IPS-20b (cell line): ENCODE measurements around the gene COMT.
A peak's percentile ranks its signal among the peaks of the same experiment; 100 is the strongest.

Source experiments
- H3K27ac ChIP-seq: one replicate; pipeline ENCODE4 v1.5.1; 2013; ENCODE audit warnings: low read length
- H3K27me3 ChIP-seq: 2 replicates; pipeline ENCODE4 v1.6.1; 2013; ENCODE audit warnings: mild to moderate bottlenecking, low read length, inconsistent platforms; ENCODE audit not compliant: insufficient read depth
- H3K36me3 ChIP-seq: 2 replicates; pipeline ENCODE4 v1.6.1; 2013; ENCODE audit warnings: low read depth, mild to moderate bottlenecking, inconsistent platforms, low read length, moderate library complexity; ENCODE audit not compliant: insufficient read depth
- H3K4me1 ChIP-seq: 2 replicates; pipeline ENCODE4 v1.6.1; 2013; ENCODE audit warnings: mild to moderate bottlenecking, control low read depth, inconsistent platforms, low read length, moderate library complexity; ENCODE audit not compliant: insufficient read depth
- H3K4me3 ChIP-seq: 2 replicates; pipeline ENCODE4 v1.5.1; 2013; ENCODE audit warnings: mild to moderate bottlenecking, low read length, inconsistent platforms
- H3K9ac ChIP-seq: 2 replicates; pipeline ENCODE4 v1.6.1; 2013; ENCODE audit warnings: low read depth, mild to moderate bottlenecking, inconsistent platforms, low read length, moderate library complexity
- H3K9me3 ChIP-seq: 2 replicates; pipeline ENCODE4 v1.6.1; 2013; ENCODE audit warnings: mild to moderate bottlenecking, low read depth, low read length, inconsistent platforms; ENCODE audit not compliant: insufficient read depth

COMT gene

DNA sequence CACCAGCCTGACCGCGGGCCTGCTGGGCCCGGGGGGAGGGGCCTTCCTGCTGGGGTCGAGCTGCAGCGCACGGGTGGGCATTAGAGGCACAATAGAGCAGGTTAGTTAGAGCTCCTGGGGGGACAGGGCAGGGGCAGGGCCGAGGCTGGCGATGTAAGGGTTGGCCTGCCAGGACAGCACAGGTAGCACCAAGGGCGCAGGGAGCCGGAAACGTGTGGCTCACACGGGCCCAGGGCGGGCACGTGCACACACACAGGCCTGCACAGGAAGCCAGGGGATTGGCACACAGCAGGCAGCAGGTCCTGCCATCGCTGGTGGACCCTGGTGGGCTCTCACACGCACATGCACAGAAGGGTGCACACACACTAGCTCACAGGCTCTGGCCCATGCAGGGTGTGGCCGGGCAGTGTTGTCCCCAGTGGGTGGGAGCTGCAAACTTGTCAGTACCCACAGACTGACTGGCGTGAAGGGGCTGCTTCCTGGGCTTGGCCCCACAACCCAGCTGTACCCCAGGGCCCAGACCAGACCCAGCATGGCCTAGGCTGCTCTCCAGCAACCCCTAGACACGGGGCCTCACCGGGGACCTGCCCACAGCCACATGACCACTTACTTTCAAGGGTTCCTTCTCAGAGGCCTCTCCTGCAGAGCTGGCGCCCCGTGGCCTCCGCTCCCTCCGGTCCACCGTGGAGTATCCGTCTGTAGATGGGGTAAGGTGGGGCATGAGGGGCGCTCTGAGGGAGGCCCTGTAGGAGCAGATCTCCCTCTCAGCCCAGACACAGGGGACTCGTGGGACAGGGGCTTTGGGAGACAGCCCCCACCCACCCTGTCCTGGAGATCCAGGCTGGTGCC, 29.9 kb downstream of the COMT start:
- peaks cover 45% of the 10 kb centered on the region for H3K36me3 ChIP-seq
- H3K4me3 ChIP-seq: no peak overlapping the region
- H3K9me3 ChIP-seq: no peaks in the 10 kb centered on the region
- H3K9ac ChIP-seq: no peak overlapping the region
- H3K27ac ChIP-seq: no peak overlapping the region
- H3K4me1 ChIP-seq: peaks cover 13% of the 10 kb centered on the region
- no peaks in the 10 kb centered on the region for H3K27me3 ChIP-seq

DNA sequence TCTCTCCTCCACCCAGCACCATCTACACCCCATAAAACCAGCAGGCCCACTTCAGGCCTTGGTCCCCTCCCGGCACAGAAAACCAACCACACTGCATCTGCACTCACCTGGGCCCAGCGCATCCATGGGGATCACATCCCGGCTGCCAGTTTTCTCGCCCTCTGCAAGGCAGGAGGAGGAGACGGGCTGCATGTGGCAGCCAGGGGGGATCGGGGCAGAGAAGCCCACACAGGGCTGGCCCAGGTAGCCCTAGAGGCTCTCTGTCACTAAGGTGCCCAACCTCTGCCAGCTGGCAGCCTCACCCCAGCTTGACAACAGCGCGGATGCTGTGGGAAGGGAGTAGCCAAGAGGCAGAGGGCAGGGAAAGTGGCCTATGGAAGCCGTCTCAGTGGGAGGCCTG, 30.7 kb downstream of the COMT start:
- Histone ChIP-seq H3K4me1 (peaks cover 13% of the 10 kb centered on the region), H3K4me3 (no peak overlapping the region), H3K27me3 (no peaks in the 10 kb centered on the region), H3K27ac (no peak overlapping the region), H3K9me3 (no peaks in the 10 kb centered on the region), H3K9ac (no peak overlapping the region), H3K36me3 (peaks cover 49% of the 10 kb centered on the region)

DNA sequence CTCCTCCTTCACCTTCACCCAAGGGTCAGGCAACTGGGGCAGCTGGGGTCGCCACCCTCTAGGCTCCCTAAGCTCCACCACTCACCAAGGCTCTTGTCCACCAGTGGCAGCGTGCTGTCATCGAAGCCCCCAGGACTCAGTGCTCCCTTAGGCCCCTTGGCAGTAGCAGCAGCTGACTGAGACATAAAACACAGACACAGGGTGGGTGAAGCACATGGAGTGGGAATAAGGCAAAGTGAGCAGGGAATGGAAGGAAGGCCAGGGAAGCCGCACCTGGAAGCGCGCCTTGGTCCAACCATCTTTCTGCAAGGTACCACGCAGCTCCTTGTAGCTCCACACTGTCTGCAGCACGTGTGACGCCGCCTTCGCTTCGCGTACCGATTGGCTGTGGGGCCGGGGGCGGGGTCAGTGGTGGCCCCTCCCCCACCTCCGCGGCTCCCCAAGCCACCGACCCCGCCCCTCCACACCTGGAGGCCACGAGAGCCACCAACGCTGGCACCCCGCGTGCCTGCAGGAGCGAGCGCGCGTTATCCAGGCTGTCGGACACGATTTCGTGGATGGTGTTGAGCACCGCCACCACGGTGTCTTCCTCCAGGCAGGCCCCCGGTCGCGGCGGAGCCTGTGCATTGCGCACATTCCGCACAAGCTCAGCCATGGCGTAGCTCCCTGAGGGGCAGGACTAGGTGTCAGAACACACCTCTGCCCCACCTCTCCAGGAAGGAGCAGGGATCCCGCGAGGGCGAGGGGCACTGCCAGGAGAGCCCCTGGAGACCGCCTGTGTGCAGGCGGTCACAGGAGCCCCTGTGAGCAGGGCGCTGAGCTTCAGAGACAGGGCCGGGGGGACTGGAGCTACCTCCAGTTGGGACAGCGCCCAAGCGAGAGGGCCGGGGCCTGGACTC, 31.3 kb downstream of the COMT start:
- Histone ChIP-seq H3K27ac (no peak overlapping the region), H3K27me3 (no peaks in the 10 kb centered on the region), H3K4me3 (no peak overlapping the region), H3K9me3 (no peaks in the 10 kb centered on the region), H3K36me3 (peaks cover 55% of the 10 kb centered on the region), H3K9ac (no peak overlapping the region), H3K4me1 (peaks cover 13% of the 10 kb centered on the region)

DNA sequence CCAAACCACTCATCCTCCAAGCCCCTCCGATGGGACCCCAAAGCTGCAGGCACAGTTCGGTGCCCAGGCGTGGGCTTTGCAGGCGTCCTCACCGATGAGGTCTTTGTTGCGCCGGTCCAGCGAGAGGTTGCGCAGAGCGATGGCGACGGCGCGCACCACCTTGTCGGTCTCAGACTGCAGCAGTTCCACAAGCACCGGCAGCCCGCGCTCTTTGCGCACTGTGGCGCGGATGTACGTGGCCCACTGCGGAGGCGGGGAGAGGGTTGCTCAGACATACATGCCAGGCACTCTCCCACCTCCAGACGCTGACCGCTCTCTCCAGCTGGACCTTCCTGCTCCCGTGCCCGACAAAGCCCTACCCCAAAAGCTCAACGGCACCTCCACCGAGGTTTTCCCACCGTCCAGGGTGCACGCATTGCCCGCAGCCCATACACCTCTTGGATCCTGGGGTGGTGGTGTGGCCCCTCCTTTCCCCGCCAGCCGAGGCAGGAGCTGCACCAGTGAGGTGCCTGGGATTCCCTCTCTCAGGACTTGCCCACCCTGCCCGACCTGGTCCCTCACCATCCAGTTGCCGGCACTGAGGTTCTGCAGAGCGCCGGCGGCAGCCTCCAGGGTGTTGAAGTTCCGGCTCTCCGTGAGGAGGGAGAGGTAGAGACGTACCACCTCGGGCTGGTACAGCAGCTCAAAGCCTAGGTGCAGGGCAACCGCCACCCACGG, 32.1 kb downstream of the COMT start:
- Histone ChIP-seq H3K4me3 (no peak overlapping the region), H3K9me3 (no peaks in the 10 kb centered on the region), H3K27me3 (no peaks in the 10 kb centered on the region), H3K27ac (no peak overlapping the region), H3K36me3 (peaks cover 63% of the 10 kb centered on the region), H3K9ac (no peak overlapping the region), H3K4me1 (peaks cover 13% of the 10 kb centered on the region)

DNA sequence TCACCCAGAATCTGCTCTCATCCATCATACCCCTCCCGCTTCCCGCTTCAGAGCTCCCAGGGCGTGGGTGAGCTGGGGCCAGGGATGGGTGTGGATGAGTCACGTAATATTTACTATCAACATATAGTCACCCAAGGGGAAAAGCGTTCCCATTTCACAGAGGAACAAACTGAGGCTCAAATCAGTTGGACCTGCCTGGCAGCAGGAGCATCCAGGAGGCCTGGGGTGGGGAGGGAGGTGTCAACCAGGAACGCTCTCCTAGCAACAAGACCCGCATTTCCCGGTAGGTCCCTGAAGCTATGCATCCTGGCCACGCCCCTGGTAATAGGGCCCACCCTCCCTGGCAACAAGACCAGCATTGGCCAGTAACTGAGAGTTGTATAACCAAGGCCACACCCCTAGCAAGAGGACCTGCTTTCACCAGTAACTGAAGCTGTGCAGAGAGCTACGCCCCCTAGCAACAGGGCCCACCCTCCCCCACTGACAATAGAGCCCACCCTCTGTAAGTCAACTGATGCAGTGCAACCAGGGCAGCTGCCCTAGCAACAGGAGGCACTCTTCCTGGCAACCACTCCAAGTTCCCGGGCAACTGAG, 32.8 kb downstream of the COMT start:
- H3K9me3 ChIP-seq: no peaks in the 10 kb centered on the region
- H3K4me3 ChIP-seq: peak overlapping the region; percentile 29; the same call in 1 of the 2 replicates
- H3K27ac ChIP-seq: peak overlapping the region; percentile 34
- H3K27me3 ChIP-seq: no peaks in the 10 kb centered on the region
- peaks cover 13% of the 10 kb centered on the region for H3K4me1 ChIP-seq
- H3K9ac ChIP-seq: peak overlapping the region; percentile 38; the same call in 1 of the 2 replicates
- peaks cover 65% of the 10 kb centered on the region for H3K36me3 ChIP-seq

DNA sequence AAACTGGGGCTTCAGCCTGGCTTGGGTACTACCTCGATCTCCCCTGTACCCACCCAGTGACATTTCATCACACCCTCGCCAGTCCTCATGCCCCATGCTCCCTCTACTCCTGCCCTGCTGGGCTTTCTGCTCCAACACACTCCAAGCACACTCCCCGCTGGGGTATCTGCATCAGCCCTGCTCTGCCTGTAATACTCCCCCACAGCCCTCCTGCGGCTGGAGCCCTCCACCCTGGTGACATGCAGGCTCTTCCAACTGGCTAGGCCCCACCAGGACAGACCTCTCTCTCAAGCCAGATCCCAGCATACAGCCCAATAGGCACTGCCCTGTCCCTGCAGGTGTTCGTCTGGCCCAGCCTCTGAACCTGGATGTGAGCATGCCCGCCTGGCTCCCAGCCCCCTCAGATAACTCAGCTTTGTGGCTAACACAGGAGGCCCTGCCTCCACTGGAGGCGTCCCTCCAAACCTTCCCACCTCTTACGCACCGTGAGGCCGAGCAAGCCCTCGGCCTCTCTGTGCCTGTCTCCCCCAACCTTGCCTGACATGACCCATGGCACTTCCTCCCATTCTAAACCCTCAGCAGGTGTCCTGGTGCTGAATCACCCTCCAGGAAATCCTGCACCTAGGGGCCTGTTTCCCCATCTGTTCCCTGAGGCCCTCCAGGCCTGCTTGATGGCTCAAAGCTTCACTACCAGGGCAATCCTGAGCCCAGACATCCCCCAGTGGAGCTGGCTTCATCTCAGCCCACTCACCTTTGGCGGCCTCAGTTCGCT, 33.5 kb downstream of the COMT start:
- Histone ChIP-seq H3K4me1 (peaks cover 13% of the 10 kb centered on the region), H3K27ac (peak overlapping the region; percentile 34), H3K9me3 (no peaks in the 10 kb centered on the region), H3K9ac (peak overlapping the region; percentile 38), H3K27me3 (no peaks in the 10 kb centered on the region), H3K4me3 (peak overlapping the region; percentile 29; the same call in 1 of the 2 replicates), H3K36me3 (peaks cover 66% of the 10 kb centered on the region)

DNA sequence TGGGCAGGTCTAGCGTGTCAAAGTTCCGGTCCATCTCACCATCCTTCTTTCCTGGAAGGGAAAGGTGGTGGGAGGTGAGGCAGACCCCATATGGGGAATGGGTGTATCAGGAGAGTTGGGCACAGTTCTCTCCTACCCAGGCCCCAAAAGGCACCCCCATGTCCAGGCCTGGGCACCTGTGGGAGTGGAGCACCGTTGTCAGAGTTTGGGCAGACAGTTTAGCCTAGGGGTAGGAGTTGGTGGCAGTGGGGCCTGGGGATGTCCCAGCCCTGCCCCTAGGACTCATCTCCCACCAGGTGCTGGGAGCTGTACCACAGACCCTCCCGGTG, 34.1 kb downstream of the COMT start:
- Histone ChIP-seq H3K4me3 (no peak overlapping the region), H3K36me3 (peaks cover 69% of the 10 kb centered on the region), H3K4me1 (peaks cover 13% of the 10 kb centered on the region)

DNA sequence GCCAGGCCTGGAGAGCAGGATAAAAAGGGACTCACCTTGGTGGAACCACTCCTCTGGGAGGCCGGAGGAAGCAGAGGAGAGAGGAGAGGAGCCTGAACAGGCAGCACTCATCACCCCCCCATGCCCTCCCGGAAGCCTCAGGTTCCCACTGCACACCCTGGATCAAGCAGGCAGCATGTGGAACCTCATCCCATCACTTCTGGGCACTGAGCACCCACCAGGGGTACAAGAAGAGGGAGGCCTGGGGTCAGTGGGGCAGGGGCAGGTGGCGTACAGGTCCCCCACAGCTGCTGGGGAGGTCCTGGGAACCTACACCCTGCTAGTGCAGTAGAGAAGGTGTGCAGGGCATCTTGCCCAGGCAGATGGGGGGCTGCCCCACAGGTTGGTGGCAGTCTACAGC, 35.1 kb downstream of the COMT start:
- no peaks in the 10 kb centered on the region for H3K9me3 ChIP-seq
- peaks cover 69% of the 10 kb centered on the region for H3K36me3 ChIP-seq

More for the DNA sequence above, 34.1 kb downstream of the COMT start:
- H3K27ac ChIP-seq: peak overlapping the region; percentile 34
- H3K9ac ChIP-seq: peak overlapping the region; percentile 38; the same call in 1 of the 2 replicates
- H3K9me3 ChIP-seq: no peaks in the 10 kb centered on the region
- no peaks in the 10 kb centered on the region for H3K27me3 ChIP-seq

DNA sequence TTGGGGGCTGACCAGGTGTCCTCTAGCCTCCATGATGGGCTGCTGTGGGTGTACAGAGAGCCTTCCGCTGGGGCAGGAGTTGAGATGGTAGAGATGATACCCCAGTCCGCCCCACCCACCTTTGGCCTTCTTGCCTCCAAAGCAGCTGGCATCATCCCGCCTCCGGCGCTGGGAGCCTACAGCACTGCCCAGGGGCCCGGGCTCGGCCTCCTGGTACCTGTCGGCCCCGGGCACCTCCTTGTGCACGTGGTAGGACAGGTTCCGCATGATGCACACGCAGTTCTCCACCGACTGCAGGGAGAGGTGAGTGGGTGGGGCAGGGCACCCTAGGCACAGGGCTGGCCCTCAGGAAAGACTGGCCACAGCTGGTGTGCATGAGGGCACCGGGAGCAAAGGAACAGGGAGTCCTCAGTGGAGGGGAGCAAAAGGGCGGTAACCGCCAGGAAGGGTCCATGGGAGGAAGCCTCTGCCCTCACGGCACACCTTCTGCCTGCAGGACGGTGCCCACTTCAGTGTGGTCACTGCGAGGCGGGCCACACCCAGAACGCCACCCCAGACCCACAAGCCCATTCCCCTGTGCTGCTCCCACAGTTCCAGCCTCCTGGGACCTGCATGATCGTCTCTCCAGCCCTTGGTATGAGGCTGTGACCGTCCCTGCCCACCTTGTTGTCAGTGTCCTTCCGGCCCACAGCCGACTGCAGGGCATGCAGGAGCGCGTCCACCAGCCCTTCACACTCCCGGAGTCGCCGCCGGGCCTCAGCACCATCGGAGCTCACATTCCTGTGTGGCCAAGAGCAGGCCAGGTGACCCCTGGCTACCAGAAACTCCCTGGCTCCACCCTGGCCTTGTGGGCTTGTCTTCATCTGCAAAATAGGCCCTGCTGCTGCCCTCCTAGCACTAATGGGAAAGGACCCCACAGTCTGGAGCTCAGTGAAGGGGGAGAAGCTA, 36.0 kb downstream of the COMT start:
- Histone ChIP-seq H3K9me3 (no peaks in the 10 kb centered on the region), H3K4me1 (peaks cover 13% of the 10 kb centered on the region), H3K9ac (no peak overlapping the region), H3K4me3 (no peak overlapping the region), H3K27me3 (no peaks in the 10 kb centered on the region), H3K27ac (no peak overlapping the region), H3K36me3 (peaks cover 62% of the 10 kb centered on the region)

More for the DNA sequence above, 35.1 kb downstream of the COMT start:
- no peak overlapping the region for H3K27ac ChIP-seq
- peaks cover 13% of the 10 kb centered on the region for H3K4me1 ChIP-seq
- H3K4me3 ChIP-seq: no peak overlapping the region
- H3K9ac ChIP-seq: no peak overlapping the region
- no peaks in the 10 kb centered on the region for H3K27me3 ChIP-seq

DNA sequence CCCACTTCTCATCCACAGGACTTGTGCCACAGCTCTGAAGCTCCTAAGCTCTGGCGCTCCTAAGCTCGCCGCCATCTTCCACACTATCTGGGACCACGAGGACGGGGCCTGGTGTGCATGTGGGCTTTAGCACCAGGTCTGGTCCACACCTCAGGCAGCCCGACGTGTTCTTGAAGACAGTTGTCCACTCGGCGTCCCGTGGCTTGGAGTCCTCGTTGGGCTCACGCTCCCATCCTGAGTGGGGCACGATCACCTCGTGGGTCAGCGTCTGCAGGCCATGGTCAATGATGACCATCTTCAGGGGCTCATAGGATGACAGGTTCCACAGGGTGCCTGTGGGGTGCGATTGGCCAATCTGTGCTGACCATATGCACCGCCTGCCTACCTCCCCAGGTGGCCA, 37.2 kb downstream of the COMT start:
- H3K4me1 ChIP-seq: peaks cover 13% of the 10 kb centered on the region
- no peaks in the 10 kb centered on the region for H3K9me3 ChIP-seq
- H3K27ac ChIP-seq: no peak overlapping the region
- no peak overlapping the region for H3K4me3 ChIP-seq
- no peaks in the 10 kb centered on the region for H3K27me3 ChIP-seq
- H3K36me3 ChIP-seq: peaks cover 53% of the 10 kb centered on the region
- H3K9ac ChIP-seq: no peak overlapping the region
